B cell (primary cell): ENCODE results near the gene SLITRK6. TPM values are rescaled to one million over a fixed set of nuclear protein-coding genes. Genes with fewer than 3 reads are reported as not detected.

Source experiments
- ATAC-seq: fragments of 200-7000 bp; cut with Tn5 transposase; one replicate; pipeline ENCODE4 v1.10.0; 2021; ENCODE audit warnings: low read depth, mild to moderate bottlenecking, moderate number of reproducible peaks, moderate library complexity
- CTCF ChIA-PET: fragments of 350-600 bp; sonication (Branson Sonifier 250); formaldehyde crosslinking; loops from one replicate; lab custom pipeline; 2021; ENCODE audit warnings: antibody characterized with exemption, inconsistent platforms; lab: Charles Lee
- POLR2A ChIA-PET: fragments of 350-600 bp; sonication (Branson Sonifier 250); formaldehyde crosslinking; loops from one replicate; lab custom pipeline; 2021; ENCODE audit warnings: antibody characterized with exemption; lab: Charles Lee
- DNase-seq: peaks from one replicate; pipeline ENCODE4 v3.0.0; 2013
- H2AFZ ChIP-seq: 2 replicates; pipeline ENCODE4 v1.6.1; 2012; ENCODE audit warnings: mild to moderate bottlenecking, low read depth, low read length; ENCODE audit not compliant: insufficient read depth, poor library complexity, severe bottlenecking
- H3K27ac ChIP-seq, 2 donors: 1 replicate in 1 of 2; 2 replicates in 1 of 2; pipeline ENCODE4 v1.5.1; 2012 to 2013; ENCODE audit warnings: low read length in 2 of 2, mild to moderate bottlenecking in 2 of 2, moderate library complexity in 1 of 2
- H3K27me3 ChIP-seq, 4 experiments: fragments of 200-600 bp in 1 of 4; sonication (generic) in 1 of 4; replicated peaks in 1 of 4; 1 replicate in 2 of 4; 2 replicates in 2 of 4; pipeline versions ENCODE4 v1.6.1 to v1.7.0; 2013 to 2016; ENCODE audit warnings: low read length in 3 of 4, mild to moderate bottlenecking in 2 of 4, mixed read lengths in 1 of 4, moderate library complexity in 1 of 4; ENCODE audit not compliant: insufficient read depth in 4 of 4, control insufficient read depth in 3 of 4; ENCODE audit errors: control extremely low read depth in 1 of 4
- H3K36me3 ChIP-seq, 2 experiments: replicated peaks in 1 of 2; 1 replicate in 1 of 2; 2 replicates in 1 of 2; pipeline versions ENCODE4 v1.6.1 to v1.7.1; 2013; ENCODE audit warnings: low read length in 1 of 2; ENCODE audit not compliant: insufficient read depth in 2 of 2, control insufficient read depth in 1 of 2; ENCODE audit errors: control extremely low read depth in 1 of 2, extremely low read depth in 1 of 2
- H3K4me1 ChIP-seq, 2 donors: fragments of 200-600 bp in 1 of 2; sonication (generic) in 1 of 2; 1 replicate in 1 of 2; 2 replicates in 1 of 2; pipeline versions ENCODE4 v1.5.1 to v1.6.1; 2013 to 2017; ENCODE audit warnings: low read length in 2 of 2; ENCODE audit not compliant: control insufficient read depth in 2 of 2, insufficient read depth in 2 of 2
- H3K4me2 ChIP-seq: replicated peaks from 2 replicates; pipeline ENCODE3; 2012; ENCODE audit warnings: mild to moderate bottlenecking, low read depth, low read length; ENCODE audit not compliant: poor library complexity, severe bottlenecking
- H3K4me3 ChIP-seq, 5 experiments: fragments of 200-600 bp in 1 of 5; sonication (generic) in 1 of 5; 1 replicate in 3 of 5; 2 replicates in 2 of 5; pipeline versions ENCODE4 v1.5.1 to v1.7.0; 2011 to 2016; ENCODE audit warnings: low read length in 4 of 5, mild to moderate bottlenecking in 4 of 5, low read depth in 2 of 5, control low read depth in 1 of 5, moderate library complexity in 1 of 5; ENCODE audit not compliant: insufficient read depth in 1 of 5; ENCODE audit errors: control extremely low read depth in 1 of 5, extremely low read depth in 1 of 5
- H3K79me2 ChIP-seq: fragments of 200-600 bp; sonication (generic); one replicate; pipeline ENCODE4 v1.6.0; 2016; ENCODE audit warnings: low read length; ENCODE audit not compliant: control insufficient read depth, insufficient read depth
- H3K9ac ChIP-seq: fragments of 200-600 bp; sonication (generic); 2 replicates; pipeline ENCODE4 v1.6.1; 2017; ENCODE audit warnings: mild to moderate bottlenecking, low read length, moderate library complexity
- H3K9me3 ChIP-seq, 3 donors: one replicate each; pipeline versions ENCODE4 v1.6.1 to v1.7.1; 2013; ENCODE audit warnings: low read length in 2 of 3; ENCODE audit not compliant: control insufficient read depth in 2 of 3, insufficient read depth in 1 of 3; ENCODE audit errors: control extremely low read depth in 1 of 3
- H4K20me1 ChIP-seq: 2 replicates; pipeline ENCODE4 v1.6.0; 2012; ENCODE audit warnings: mild to moderate bottlenecking, low read length; ENCODE audit not compliant: insufficient read depth, control insufficient read depth, poor library complexity, severe bottlenecking
- H3K27ac Mint-ChIP-seq: one replicate; pipeline ENCODE4 v1.8.0; 2021; ENCODE audit warnings: mixed read lengths
- H3K27me3 Mint-ChIP-seq: one replicate; pipeline ENCODE4 v1.8.0; 2021; ENCODE audit warnings: mixed read lengths
- H3K4me1 Mint-ChIP-seq: one replicate; pipeline ENCODE4 v1.8.0; 2021; ENCODE audit warnings: mixed read lengths
- H3K4me3 Mint-ChIP-seq: one replicate; pipeline ENCODE4 v1.8.0; 2021; ENCODE audit warnings: mixed read lengths
- H3K9me3 Mint-ChIP-seq: one replicate; pipeline ENCODE4 v1.8.0; 2022; ENCODE audit warnings: mixed read lengths; ENCODE audit not compliant: insufficient read depth
- EZH2 ChIP-seq: IDR thresholded peaks from 2 replicates; pipeline ENCODE4 v1.6.1; 2012; ENCODE audit warnings: borderline replicate concordance, low read depth, mild to moderate bottlenecking, moderate library complexity, low read length; ENCODE audit not compliant: insufficient read depth, poor library complexity, severe bottlenecking
- WGBS: methylation state at CpG from one replicate; pipeline ENCODE4 v1.1.5; 2013; ENCODE audit warnings: missing lambda C conversion rate; ENCODE audit not compliant: insufficient coverage; 5-methylcytosine and 5-hydroxymethylcytosine counted together
- intact Hi-C: fragments of 100-400 bp; cut with micrococcal nuclease; formaldehyde crosslinking; loops from one replicate; pipeline ENCODE4 v1.10.0; 2022
- polyA plus RNA-seq: library from polyadenylated mRNA; depleted of rRNA; stranded (reverse); fragments of >200 nt; gene quantifications from 2 replicates; pipeline ENCODE4 v1.2.3, GENCODE V29; 2012
- total RNA-seq, 2 donors: library from RNA; stranded (reverse); fragments of 120-200 nt in 1 of 2; gene quantifications; 1 replicate in 1 of 2; 2 replicates in 1 of 2; pipeline versions ENCODE4 v1.2.3 to v1.2.4, GENCODE V29; 2013 to 2022
- TF ChIP-seq, protein P1 (sequence below): fragments of 200-600 bp; IDR thresholded peaks from one replicate; pipeline ENCODE4 v1.8.0; 2022; ENCODE audit warnings: antibody characterized with exemption, mild to moderate bottlenecking

Gene SLITRK6
- total and polyA plus RNA-seq, 2 donors (not counting 1 experiment from before 2014, with no cell fraction given), result not detected

DNA sequence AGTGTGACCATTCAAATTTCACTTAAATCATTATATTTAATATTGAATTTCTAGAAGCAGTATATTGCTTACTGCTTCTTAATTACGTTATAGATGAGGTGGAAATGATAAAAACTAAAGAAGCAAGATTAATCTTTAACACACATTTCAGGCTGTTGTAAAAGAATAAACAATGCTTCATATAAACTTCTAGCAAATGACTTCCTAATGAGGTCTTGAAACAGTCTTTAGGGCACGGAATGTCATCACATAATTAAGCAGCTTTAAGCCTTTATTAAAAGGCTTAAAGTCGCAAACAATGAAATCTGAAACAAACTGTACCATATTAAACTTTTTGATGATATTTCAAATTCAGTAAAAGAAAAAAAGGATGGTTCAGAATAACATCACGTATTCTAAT is 1.9 kb downstream of the SLITRK6 start:
- H3K27me3 Mint-ChIP-seq, result no peaks in the 10 kb centered on the region
- H3K36me3 ChIP-seq, result no peaks in the 10 kb centered on the region
- H3K9ac ChIP-seq, result no peak overlapping the region
- ChIA-PET POLR2A (no interaction called here), CTCF (no interaction called here)
- H3K9me3 Mint-ChIP-seq, result no peaks in the 10 kb centered on the region
- no peak overlapping the region for H2AFZ ChIP-seq
- H3K4me3 ChIP-seq, result no peak overlapping the region
- H4K20me1 ChIP-seq, result no peaks in the 10 kb centered on the region
- ATAC-seq (no peak), DNase-seq (no peak)
- H3K79me2 ChIP-seq, result no peaks in the 10 kb centered on the region
- intact Hi-C loops, result no loop called here
- H3K4me1 Mint-ChIP-seq, result no peaks in the 10 kb centered on the region
- H3K27me3 ChIP-seq, result no peaks in the 10 kb centered on the region
- H3K9me3 ChIP-seq, result no peaks in the 10 kb centered on the region
- no peak overlapping the region for H3K4me3 Mint-ChIP-seq
- TF ChIP-seq, protein P1, sequence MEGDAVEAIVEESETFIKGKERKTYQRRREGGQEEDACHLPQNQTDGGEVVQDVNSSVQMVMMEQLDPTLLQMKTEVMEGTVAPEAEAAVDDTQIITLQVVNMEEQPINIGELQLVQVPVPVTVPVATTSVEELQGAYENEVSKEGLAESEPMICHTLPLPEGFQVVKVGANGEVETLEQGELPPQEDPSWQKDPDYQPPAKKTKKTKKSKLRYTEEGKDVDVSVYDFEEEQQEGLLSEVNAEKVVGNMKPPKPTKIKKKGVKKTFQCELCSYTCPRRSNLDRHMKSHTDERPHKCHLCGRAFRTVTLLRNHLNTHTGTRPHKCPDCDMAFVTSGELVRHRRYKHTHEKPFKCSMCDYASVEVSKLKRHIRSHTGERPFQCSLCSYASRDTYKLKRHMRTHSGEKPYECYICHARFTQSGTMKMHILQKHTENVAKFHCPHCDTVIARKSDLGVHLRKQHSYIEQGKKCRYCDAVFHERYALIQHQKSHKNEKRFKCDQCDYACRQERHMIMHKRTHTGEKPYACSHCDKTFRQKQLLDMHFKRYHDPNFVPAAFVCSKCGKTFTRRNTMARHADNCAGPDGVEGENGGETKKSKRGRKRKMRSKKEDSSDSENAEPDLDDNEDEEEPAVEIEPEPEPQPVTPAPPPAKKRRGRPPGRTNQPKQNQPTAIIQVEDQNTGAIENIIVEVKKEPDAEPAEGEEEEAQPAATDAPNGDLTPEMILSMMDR, result no peak
- no peak for TF ChIP-seq EZH2
- no peak overlapping the region for H3K27ac ChIP-seq
- WGBS, result no CpG with 5 or more reads among the region's 4 CpGs
- H3K4me2 ChIP-seq, result no peak overlapping the region
- no peak overlapping the region for H3K27ac Mint-ChIP-seq
- no peaks in the 10 kb centered on the region for H3K4me1 ChIP-seq

DNA sequence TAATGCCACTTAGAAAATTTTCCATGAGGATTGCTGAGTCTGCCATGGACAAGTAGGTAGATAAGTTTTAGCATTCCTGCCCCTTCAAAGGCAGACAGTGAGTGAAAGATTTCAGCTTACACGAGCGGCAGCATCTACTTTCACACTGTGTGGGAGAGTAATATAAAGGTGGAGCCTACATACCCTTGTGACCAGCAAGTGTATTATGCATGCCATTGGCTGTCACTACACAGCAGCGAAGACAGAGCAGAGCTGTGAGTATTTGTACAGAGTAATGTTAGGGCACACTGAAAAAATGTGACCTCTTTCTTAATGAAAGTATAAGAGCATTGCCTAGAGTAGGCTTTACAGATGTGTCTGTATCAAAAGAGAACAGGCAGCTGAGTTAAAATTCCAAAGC is 14.0 kb downstream of the SLITRK6 start:
- WGBS, result 95% methylated on average over 2 of the region's 3 CpGs
- H3K9me3 Mint-ChIP-seq, result no peaks in the 10 kb centered on the region
- H3K79me2 ChIP-seq, result no peaks in the 10 kb centered on the region
- H3K9ac ChIP-seq, result no peak overlapping the region
- no peak for ATAC-seq
- DNase-seq, result no peak
- no peak overlapping the region for H2AFZ ChIP-seq
- H3K27me3 Mint-ChIP-seq, result no peaks in the 10 kb centered on the region
- no peaks in the 10 kb centered on the region for H3K36me3 ChIP-seq
- no peaks in the 10 kb centered on the region for H3K4me1 ChIP-seq
- TF ChIP-seq, protein P1, result no peak
- TF ChIP-seq EZH2, result no peak
- ChIA-PET CTCF (no interaction called here), POLR2A (no interaction called here)
- H3K4me2 ChIP-seq, result no peak overlapping the region
- no peak overlapping the region for H3K27ac ChIP-seq
- no peaks in the 10 kb centered on the region for H3K4me1 Mint-ChIP-seq
- no peak overlapping the region for H3K4me3 Mint-ChIP-seq
- no peak overlapping the region for H3K4me3 ChIP-seq
- no peaks in the 10 kb centered on the region for H3K9me3 ChIP-seq
- intact Hi-C loops, result no loop called here
- H3K27me3 ChIP-seq, result no peaks in the 10 kb centered on the region
- H3K27ac Mint-ChIP-seq, result no peak overlapping the region
- no peaks in the 10 kb centered on the region for H4K20me1 ChIP-seq
